ENCODE measurements around the gene TWF2. TPM values are rescaled to one million over a fixed set of nuclear protein-coding genes. Genes with fewer than 3 reads are reported as not detected.

The TWF2 gene
- total and polyA plus RNA-seq, 10 of the 15 experiments (the other 5 are each of a cell fraction or from before 2014, with no cell fraction given) = 0.16 to 106 (median 68.5) TPM

DNA sequence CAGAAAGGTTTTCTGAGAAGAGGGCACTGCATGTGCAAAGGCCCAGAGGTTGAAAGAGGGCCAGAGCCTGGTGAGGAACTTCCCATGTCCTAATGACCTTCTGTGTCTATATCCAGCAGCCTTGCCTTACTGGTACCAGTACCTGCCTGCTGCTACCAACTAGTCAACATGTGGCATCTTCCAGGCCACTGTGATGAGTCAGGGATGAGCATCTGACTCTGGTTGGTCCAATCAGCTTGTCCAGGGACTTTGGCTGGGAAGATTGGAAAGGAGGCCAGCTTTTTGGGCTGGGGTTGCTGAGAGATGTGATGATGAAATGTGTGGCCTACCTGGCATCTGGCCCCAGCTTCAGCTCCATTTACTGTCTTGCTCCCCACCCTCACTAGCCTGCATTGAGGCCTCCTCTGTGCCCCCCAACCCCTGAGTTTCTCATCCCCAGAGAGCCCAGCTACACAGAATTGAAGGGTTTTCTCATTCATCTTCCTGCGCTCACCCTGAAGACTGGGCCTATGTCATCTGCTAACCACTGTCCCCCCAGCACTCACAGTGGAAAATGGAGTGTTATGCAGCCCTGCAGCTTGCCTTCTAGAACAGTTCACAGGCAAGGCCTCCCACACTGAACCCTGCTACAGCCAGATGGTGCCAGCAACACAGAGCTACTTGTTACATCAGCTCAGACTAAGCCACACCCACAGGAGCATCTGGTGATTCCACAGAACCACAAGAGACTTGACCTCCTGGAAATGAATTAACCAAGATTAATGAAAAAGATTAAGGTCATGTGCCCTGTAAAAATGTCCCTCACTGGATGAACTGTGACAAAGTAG lies 1.3 kb upstream of the TWF2 start (continued):
- TF ChIP-seq, protein P1, sequence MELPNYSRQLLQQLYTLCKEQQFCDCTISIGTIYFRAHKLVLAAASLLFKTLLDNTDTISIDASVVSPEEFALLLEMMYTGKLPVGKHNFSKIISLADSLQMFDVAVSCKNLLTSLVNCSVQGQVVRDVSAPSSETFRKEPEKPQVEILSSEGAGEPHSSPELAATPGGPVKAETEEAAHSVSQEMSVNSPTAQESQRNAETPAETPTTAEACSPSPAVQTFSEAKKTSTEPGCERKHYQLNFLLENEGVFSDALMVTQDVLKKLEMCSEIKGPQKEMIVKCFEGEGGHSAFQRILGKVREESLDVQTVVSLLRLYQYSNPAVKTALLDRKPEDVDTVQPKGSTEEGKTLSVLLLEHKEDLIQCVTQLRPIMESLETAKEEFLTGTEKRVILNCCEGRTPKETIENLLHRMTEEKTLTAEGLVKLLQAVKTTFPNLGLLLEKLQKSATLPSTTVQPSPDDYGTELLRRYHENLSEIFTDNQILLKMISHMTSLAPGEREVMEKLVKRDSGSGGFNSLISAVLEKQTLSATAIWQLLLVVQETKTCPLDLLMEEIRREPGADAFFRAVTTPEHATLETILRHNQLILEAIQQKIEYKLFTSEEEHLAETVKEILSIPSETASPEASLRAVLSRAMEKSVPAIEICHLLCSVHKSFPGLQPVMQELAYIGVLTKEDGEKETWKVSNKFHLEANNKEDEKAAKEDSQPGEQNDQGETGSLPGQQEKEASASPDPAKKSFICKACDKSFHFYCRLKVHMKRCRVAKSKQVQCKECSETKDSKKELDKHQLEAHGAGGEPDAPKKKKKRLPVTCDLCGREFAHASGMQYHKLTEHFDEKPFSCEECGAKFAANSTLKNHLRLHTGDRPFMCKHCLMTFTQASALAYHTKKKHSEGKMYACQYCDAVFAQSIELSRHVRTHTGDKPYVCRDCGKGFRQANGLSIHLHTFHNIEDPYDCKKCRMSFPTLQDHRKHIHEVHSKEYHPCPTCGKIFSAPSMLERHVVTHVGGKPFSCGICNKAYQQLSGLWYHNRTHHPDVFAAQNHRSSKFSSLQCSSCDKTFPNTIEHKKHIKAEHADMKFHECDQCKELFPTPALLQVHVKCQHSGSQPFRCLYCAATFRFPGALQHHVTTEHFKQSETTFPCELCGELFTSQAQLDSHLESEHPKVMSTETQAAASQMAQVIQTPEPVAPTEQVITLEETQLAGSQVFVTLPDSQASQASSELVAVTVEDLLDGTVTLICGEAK (IDR thresholded peaks at IDR 0.05; ENCODE audit: borderline replicate concordance) = no peak
- TF ChIP-seq ASH2L (IDR thresholded peaks at IDR 0.05; ENCODE audit: borderline replicate concordance, low read depth) = no peak
- no peak for TF ChIP-seq TCF7 (IDR thresholded peaks at IDR 0.05; ENCODE audit: borderline replicate concordance)
- TF ChIP-seq MYB (IDR thresholded peaks at IDR 0.05; ENCODE audit: borderline replicate concordance, low read depth, low read length) = no peak
- TF ChIP-seq ATF7 (IDR thresholded peaks at IDR 0.05; ENCODE audit: low read depth) = no peak
- peak; percentile 30; the same call in 1 of the 2 replicates for TF ChIP-seq RAD21 (IDR thresholded peaks at IDR 0.05; ENCODE audit: insufficient read depth, low read depth, low read length)
- TF ChIP-seq BHLHE40 (IDR thresholded peaks at IDR 0.05; ENCODE audit: borderline replicate concordance in 1 of 2, low read depth in 2 of 2, low read length in 1 of 2) = no peak
- TF ChIP-seq FOXK2 (IDR thresholded peaks at IDR 0.05) = no peak
- no peak for TF ChIP-seq SP1 (IDR thresholded peaks at IDR 0.05; ENCODE audit: low read depth, low read length)
- no peak for TF ChIP-seq EP300 (IDR thresholded peaks at IDR 0.05; ENCODE audit: borderline replicate concordance in 1 of 2, control insufficient read depth in 1 of 2, low read depth in 2 of 2, low read length in 2 of 2)
- TF ChIP-seq NR2C1 (IDR thresholded peaks at IDR 0.05) = no peak
- TF ChIP-seq, protein P2, sequence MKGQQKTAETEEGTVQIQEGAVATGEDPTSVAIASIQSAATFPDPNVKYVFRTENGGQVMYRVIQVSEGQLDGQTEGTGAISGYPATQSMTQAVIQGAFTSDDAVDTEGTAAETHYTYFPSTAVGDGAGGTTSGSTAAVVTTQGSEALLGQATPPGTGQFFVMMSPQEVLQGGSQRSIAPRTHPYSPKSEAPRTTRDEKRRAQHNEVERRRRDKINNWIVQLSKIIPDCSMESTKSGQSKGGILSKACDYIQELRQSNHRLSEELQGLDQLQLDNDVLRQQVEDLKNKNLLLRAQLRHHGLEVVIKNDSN (IDR thresholded peaks at IDR 0.05; ENCODE audit: borderline replicate concordance, extremely low read length, insufficient read depth, low read depth, low read length) = no peak

All from GM12878 (cell line).